SIG-M5 treated with dmso at 0.1 percent for 504 hours (cell line): ENCODE data around the gene GABPA.
A peak's percentile ranks its signal among the peaks of the same experiment; 100 is the strongest.
"Not testable (repeated sequence)": the region's sequence is repeated elsewhere in the genome, so short reads cannot be mapped to it uniquely, and the experiment has no call there.

Experiments
- DNase-seq: peaks from one replicate; lab custom pipeline; 2025; ENCODE audit not compliant: unreplicated experiment; lab: John Stamatoyannopoulos, UW

The GABPA gene

GRCh38 chr21:25734904-25735645 lies at the start of gene GABPA, which contains the start of gene ATP5PF:
Gene GABPA, plus strand, starts transcription at chr21:25734972. Its CDS starts 6,627 bp downstream, at chr21:25741599.
Gene ATP5PF, minus strand, starts transcription at chr21:25734904. Its CDS starts 5,110 bp downstream, at chr21:25729794.
- peak; percentile 98 for DNase-seq

GRCh38 chr21:25687787-25688186 lies 47.0 kb upstream of the GABPA start:
- no peak for DNase-seq

GRCh38 chr21:25688275-25689155 lies 46.3 kb upstream of the GABPA start:
- DNase-seq = no peak

GRCh38 chr21:25689226-25689625 lies 45.5 kb upstream of the GABPA start:
- DNase-seq = no peak

GRCh38 chr21:25691976-25692375 lies 42.8 kb upstream of the GABPA start:
- no peak for DNase-seq

- DNase-seq = not testable (repeated sequence)
These were observed 39.3 kb upstream of the GABPA start for GRCh38 chr21:25695461-25695860.

DNA sequence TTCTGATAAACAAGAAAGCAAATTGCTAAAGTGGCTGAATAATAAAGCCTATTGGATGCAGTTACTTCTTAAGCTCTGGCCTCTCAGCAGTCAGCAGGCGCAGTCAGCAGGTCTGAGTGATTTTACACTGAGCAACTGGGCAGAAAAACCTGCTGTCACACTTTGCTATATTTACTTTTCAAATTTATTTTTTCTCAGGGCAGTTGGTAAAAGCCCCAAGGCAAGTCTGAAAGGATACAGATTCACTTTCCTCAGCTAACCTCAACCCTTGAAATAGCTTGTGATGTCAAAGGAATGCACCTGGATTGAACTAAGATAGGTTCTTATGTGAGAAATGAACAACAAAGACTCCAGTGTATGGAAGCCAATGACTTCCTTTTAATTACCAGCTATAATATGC lies 34.0 kb upstream of the GABPA start:
- DNase-seq = peak; percentile 46

GRCh38 chr21:25701529-25701928 lies 33.2 kb upstream of the GABPA start:
- no peak for DNase-seq

- peak; percentile 34 for DNase-seq
These were observed 26.2 kb upstream of the GABPA start for GRCh38 chr21:25708467-25709065.

DNA sequence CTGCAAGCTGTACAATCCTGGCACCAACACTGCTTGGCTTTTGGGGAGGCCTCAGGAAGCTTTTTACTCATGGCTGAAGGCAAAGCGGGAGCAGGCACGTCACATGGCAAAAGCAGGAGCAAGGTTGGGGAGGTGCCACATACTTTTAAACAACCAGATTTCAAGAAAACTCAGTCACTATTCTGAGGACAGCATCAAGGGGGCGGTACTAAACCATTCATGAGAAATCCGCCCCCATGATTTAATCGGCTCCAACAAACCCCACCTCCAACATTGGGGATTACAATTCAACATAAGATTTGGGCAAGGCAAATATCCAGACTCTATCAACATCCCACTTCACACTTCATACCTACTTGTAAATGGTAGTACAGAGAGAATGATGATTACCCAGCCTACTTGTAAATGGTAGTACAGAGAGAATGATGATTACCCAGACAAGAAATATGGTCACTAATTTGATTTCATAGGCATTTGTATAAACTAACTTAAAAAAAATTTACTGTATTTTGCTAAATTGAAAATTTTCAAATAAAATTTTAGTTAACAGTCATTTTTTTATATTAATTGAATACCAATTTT lies 25.0 kb upstream of the GABPA start:
- DNase-seq = no peak

GRCh38 chr21:25710550-25710949 lies 24.2 kb upstream of the GABPA start:
- DNase-seq = no peak

DNA sequence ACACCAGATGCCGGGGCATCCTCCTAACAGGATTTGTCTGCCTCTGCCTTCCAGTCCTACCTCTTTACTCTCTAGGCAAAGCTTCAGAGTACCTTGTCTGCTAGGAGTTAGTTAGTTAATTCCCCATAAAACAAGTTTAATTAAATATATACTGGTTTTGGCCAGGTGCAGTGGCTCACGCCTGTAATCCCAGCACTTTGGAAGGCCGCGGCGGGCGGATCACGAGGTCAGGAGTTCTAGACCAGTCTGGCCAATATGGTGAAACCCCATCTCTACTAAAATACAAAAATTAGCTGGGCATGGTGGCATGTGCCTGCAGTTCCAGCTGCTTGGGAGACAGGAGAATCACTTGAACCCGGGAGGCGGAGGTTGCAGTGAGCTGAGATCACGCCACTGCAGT lies 20.7 kb upstream of the GABPA start:
- not testable (repeated sequence) for DNase-seq

DNA sequence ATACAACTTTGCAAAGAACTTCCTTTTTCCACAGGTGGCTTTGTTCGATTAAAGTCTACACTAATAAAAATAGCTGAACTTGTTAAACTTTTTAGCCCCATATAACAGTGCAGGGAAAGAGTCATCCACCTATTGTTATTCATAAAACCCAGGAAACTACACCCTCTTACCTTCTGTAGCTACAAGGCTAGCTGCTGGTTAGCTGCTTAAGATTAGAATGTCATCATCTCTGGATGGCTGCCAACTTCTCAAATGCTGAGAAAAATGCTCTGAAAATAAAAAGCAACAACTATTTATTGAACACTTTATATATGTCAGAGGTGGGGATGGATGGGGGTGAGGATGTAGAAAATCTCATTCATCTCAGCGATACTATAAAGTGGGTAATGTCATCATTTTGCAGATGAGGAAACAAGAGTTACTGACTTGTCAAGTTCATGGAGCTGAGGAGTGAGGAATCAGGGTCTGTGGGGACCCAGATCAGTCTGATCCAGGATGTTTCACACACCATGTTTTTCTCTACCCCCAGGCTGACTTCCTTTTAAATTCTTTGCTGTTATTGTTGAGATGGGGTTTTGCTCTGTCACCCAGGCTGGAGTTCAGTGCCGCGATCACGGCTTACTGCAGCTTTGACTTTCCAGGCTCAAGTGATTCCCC lies 17.2 kb upstream of the GABPA start:
- no peak for DNase-seq

DNA sequence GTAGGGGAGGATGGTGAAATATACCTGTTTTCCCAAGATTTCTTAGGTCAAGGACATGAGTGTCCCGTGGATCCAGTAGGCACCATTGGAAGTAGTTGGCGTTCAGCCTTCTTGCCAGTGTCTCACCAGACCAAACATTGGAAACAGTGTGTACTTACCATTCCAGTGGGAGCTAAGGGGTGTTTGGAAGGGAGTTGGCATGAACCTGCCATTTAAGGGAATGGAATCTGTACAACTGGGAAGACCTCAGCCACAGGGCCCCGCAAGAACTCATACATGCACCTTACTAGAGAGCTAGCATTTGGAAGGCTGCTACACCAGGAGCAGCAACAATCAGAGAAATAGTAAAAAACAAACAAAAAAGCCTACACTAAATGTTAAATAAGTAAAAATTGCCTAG lies 12.8 kb upstream of the GABPA start:
- no peak for DNase-seq

DNA sequence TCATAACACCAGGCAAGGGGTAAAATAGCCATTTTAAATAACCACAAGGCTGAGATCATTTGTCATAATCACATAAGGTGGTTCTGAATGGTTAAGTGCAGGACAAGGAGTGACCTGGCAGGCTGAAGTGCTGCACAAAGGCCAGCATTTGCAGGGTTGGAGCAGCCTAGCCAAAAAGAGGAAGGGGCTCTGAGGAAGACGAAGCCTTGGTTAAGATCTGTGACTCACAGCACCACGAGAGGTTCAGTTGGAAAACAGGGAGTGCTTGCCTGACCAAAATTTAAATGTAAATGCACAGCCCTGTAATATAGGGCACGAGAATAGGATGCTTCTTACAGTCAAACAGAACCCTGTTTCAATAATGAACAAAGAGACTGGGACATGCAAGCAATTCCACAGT lies 12.1 kb upstream of the GABPA start:
- peak; percentile 54 for DNase-seq

DNA sequence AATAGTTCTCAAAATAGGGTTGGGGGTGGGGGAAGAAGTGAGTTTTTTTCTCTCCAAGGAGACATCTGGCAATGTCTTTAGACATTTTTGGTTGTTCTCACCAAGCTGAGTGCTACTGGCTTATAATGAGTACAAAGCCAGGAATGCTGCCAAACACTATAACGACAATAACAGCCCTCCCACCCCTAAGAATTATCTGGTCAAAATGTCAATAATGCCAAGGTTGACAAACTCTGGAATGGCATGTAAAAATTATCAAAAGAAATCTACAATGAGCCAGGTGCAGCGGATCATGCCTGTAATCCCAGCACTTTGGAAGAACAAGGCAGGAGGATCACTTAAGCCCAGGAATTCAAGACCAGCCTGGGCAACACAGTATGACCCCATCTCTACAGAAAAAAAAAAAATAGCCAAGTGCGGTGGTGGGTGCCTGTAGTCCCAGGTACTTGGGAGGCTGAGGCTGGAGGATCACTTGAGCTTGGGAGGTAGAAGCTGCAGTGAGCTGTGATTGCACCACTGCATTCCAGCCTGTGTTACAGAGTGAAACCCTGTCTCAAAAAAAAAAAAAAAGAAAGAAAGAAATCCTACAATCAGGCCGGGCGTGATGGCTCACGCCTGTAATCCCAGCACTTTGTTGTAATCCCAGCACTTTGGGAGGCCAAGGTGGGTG lies 2.5 kb upstream of the GABPA start:
- DNase-seq = no peak

- peak; percentile 58 for DNase-seq
These were observed 716 bp upstream of the GABPA start for GRCh38 chr21:25733859-25734653.

DNA sequence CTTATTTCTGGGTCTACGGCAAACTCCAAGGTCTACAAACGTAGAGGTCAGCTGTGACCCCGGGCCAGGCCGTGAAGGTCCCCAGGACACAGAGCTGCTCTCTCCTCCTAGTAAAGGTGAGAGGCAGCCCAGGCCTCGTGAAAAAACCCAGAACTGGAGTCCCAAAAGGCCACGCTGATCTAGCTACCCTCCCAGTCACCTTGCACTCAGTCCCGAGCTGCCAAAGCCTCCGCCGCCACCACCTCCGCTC lies 193 bp upstream of the GABPA start:
- DNase-seq = no peak

GRCh38 chr21:25735646-25736597 lies 1.1 kb downstream of the GABPA start:
- DNase-seq = peak; percentile 75
